Adipose tissue (tissue), 3 donors: Measurements from ENCODE around the gene BTBD1. TPM values are rescaled to one million over a fixed set of nuclear protein-coding genes. Genes with fewer than 3 reads are reported as not detected.
A peak's percentile ranks its signal among the peaks of the same experiment; 100 is the strongest.

Source experiments
- H3K27ac ChIP-seq: one replicate; pipeline ENCODE4 v1.5.1; 2013; ENCODE audit warnings: low read depth, low read length
- WGBS, 3 donors: extraction: QIAGEN DNeasy Blood & Tissue Kit; methylation state at CpG; one replicate each; pipeline ENCODE4 v1.1.7; 2013; 5-methylcytosine and 5-hydroxymethylcytosine counted together
- polyA plus RNA-seq, 3 donors: library from polyadenylated mRNA; stranded (reverse); fragments of 200-250 nt; gene quantifications; one replicate each; pipeline ENCODE4 v1.2.3, GENCODE V29; 2013
- donor health status: healthy with polysubstance abuse.
- donor health status: Bipolar disorder and iron deficiency.
- donor health status: healthy.

Gene BTBD1
- polyA plus RNA-seq = 10 to 100 TPM; 14.6 to 30.6 (median 29.1) TPM

DNA sequence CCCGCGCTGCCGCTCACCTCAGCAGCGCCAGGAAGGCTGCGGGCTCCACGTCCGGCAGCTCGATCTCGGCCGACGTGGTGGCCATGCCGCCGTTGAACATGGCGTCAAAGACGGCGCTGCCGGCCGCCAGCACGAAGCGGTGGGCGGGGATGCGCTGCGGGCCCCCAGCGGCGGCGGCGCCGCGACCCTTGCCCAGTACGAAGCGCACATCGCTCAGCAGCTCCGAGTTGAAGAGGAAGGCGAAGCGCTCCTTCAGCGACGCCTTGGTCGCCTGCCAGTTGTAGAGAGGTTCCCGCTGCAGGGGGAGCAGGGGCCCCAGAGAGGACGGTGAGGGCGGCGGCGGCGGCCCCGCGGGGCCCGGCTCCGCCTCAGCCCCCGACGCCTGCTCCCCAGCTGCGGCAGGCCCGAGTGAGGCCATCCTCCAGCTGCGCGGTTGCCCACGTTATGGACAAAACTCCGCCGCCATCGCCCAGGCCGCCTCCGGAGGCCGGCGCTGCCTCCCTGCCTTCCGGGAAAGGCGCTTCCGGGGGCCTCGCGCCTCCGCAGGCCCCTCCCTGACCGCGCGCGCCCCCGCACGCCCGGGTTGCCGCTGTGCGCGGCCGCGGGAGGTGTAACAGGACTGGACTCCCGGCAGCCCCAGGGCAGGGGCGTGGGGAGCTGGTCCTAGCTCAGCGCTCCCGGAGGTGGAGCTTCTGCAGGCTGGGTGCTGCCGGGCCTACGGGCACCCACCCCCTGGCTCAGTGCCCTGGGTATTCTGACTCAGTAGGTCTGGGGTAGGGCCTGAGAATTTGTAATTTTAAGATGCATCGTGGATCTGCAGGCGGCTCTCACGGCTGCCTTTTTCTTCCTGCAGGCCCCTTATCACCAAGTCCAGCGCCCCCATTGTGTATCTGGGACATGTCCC lies at the start of gene BTBD1:
Gene BTBD1 (minus strand): TSS at position 519 of the 904 bp plus-strand sequence. CDS start 101 bp downstream, at position 418.
- WGBS, 3 donors = 0 to 1% (median 1%) methylated on average over 70 to 90 of the region's 90 CpGs
- H3K27ac ChIP-seq = peak within 1 kb of the TSS; percentile 86

DNA sequence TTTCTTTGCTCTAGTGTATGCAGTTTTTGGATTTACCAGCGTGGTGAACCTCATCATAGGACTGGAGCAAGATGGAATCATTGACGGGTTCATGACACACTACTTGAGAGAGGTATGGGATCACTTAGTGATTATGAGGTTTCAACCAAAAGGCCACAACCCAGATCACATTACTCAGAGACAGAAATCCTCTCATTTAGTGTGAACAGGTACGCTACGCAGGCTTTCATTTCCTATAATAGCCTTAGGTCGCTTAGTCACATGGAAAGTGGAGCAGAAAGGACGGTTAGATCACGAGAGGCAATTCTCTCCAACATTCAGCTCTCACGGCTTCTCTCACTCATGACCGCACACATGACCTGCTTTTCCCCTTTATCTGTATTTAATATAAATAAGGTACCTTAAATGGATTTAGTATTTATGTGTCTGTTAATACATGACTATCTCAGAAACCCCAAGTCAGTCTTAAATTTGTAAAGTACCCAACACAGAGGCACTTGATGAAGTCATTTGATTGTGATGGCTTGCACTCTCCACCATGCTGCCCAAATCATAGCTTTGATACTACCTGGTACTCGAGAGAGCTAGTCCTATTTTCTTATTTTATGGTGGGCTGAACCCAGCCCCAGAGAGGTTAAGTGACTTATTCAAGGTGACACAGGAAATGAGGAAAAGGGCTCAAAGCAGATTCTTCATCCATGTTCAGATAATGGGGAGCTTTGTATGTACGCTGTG lies 48.9 kb upstream of the BTBD1 start:
- H3K27ac ChIP-seq = no peak overlapping the region
- WGBS, 3 donors = 87 to 94% (median 92%) methylated on average over 11 of the region's 11 CpGs

DNA sequence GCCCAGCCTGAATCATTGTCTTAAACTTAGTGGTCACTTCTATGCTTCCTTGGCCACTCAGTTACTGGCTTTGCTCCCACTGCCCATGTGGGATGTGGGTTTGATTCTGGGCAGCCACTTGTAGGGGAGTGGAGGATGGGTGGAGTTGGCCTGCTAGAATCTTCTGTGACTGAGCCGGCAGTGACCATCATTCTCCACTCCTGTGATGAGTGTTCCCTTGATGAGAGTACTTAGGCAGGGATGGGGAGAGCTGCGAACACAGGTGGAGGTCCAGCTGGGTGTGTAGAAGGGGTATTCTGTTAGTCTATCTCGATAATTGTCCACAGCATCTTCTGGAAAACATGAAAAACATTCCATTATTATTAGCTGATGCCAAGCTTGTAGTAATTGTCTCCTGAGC lies 48.4 kb upstream of the BTBD1 start:
- WGBS, 3 donors = 91 to 95% (median 92%) methylated on average over 3 of the region's 3 CpGs
- no peak overlapping the region for H3K27ac ChIP-seq

DNA sequence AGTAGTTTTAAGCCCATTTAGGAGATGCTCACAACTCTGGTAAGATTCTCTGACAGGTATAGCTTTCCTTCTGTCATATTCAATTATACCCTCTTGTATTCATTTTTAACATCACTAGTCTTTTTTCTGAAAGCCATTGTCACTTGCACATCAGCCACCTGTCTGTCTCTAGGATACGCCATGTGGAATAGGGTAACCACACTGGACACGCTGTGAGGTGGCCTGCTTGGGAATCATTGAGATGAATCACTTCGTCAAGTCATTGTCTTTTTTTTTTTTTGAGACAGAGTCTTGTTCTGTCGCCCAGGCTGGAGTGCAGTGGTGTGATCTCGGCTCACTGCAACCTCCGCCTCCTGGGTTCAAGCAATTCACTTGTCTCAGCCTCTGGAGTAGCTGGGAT lies 47.8 kb upstream of the BTBD1 start:
- 92 to 97% (median 97%) methylated on average over 6 of the region's 6 CpGs for WGBS, 3 donors
- H3K27ac ChIP-seq = no peak overlapping the region

- no peak overlapping the region for H3K27ac ChIP-seq
- 67 to 78% (median 71%) methylated on average over 5 of the region's 5 CpGs for WGBS, 3 donors
Measured at GRCh38 chr15:83113881-83114674, 47.0 kb upstream of the BTBD1 start.

DNA sequence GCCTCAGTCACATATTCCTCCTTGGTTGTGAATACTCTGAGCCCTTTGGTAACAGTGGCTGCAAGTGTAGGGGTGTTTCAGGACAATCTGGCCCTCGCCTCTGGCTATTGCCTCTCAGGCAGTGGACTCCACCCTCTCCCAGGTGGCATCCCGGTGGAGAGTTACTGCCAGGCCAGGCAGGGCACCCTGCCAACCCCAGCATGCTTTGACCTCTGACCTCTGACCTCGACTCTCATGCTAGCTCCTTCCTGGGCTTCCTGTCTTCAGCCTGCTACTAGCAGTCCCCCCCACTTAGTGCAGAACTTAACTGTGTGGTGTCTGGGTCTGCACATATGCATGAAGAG lies 45.9 kb upstream of the BTBD1 start:
- no peak overlapping the region for H3K27ac ChIP-seq
- WGBS, 3 donors = 39 to 51% (median 43%) methylated on average over 3 of the region's 3 CpGs

- H3K27ac ChIP-seq = no peak overlapping the region
- WGBS, 3 donors = 52 to 65% (median 64%) methylated on average over 8 of the region's 8 CpGs
Measured at GRCh38 chr15:83112233-83112955, 45.3 kb upstream of the BTBD1 start.

DNA sequence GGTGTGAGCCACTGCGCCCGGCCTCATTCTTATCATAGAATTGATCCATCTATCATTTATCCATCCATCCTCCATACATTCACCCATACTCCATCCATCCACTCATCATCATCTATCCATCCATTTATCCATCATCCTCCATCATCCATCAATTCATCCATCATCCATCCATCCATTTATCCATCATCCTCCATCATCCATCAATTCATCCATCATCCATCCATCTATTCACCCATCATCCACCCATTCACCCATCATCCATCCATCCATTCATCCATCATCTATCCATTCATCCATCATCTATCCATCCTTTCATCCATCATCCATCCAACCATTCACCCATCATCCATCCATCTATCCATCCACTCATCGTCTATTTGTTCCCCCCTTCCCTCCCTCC lies 44.1 kb upstream of the BTBD1 start:
- 87 to 98% (median 98%) methylated on average over 3 of the region's 3 CpGs for WGBS, 3 donors
- no peak overlapping the region for H3K27ac ChIP-seq

DNA sequence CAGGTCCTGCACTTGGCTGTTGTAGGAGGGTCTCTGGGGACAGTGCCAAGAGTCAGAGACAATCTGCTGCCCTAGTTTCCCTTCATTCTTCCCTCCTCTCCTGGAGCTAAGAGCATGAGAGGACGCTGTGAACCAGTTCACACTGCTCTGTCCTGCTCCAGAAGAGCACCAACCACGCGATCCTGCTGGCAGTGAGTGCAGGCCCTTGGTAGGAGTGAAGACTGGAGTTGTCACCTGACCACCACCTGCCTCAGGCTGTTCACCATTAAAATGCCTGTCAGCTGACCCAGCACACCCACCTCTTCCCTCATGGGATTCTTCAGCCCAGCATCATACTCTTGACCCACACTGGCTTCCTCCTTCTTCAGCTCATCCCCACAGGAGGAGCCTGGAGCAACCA lies 43.3 kb upstream of the BTBD1 start:
- no peak overlapping the region for H3K27ac ChIP-seq
- 71 to 88% (median 85%) methylated on average over 3 of the region's 3 CpGs for WGBS, 3 donors

DNA sequence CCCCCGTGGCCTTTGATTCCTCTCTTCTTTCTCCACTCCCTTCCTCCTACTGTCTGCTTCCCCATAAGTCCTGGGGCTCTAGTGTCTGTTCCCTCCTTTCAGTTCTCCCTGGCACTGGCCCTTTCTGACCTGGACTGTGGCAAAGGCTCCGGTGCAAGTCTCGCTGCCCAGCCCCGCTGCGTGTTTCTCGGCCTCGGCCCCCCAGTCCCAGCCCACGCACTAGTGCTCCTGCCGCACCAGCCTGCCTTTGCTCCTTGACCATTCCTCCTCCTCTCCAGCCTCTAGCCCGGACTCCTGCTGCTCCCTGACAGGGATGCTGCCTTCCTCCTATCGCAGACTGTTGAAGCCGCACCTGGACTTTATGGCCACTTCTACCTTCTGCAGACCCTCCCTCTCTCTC lies 42.5 kb upstream of the BTBD1 start:
- H3K27ac ChIP-seq = no peak overlapping the region
- 85 to 86% (median 86%) methylated on average over 12 of the region's 12 CpGs for WGBS, 3 donors

DNA sequence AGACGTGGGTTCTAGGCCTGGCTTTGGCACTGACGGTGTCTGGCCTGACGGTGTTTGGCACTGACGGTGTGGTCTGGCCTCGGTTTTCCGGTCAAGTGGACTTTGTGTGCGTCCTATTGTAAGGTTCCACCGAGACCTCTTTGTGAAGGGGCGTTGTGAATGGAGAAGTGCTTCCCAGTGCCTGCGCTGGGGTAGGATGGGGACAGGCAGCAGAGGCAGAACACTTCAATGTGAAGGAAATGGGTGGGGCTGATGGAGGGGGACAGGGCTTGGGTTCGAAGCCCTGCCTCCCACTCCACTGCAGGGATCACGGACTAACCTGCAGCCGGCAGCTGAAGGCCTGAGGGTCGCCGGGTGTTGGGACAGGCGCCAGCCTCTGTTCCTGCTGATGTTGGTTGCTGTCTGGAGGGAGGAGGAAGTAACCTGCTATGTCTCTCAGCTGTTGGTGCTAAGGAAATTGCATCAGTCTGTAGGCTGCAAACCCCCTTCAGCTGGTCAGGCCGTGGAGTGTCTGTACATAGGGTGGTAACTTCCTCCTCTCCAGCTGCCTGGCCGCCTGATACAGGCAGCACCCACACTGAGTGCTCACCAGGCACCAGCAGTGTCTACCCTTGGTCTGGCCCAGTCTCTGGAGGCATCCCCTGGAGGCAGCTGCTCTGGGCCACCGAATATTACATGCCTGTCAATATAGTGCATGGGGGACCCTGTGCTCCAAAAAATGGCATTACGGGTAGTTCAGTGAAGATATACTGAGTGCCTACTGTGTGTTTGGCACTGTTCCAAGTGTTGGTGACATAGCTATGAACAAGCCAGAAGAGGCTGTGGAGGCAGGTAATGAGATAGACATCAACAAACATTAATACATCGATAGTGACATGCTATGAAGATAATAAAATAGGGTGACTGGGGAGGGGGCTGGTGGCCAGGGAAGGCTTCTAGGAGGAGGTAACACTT lies 41.5 kb upstream of the BTBD1 start:
- WGBS, 3 donors = 27 to 50% (median 31%) methylated on average over 21 of the region's 21 CpGs
- H3K27ac ChIP-seq = no peak overlapping the region

- no peak overlapping the region for H3K27ac ChIP-seq
- WGBS, 3 donors = 3 to 16% (median 5%) methylated on average over 23 to 30 of the region's 30 CpGs
Measured at GRCh38 chr15:83107841-83108181, 40.8 kb upstream of the BTBD1 start.

DNA sequence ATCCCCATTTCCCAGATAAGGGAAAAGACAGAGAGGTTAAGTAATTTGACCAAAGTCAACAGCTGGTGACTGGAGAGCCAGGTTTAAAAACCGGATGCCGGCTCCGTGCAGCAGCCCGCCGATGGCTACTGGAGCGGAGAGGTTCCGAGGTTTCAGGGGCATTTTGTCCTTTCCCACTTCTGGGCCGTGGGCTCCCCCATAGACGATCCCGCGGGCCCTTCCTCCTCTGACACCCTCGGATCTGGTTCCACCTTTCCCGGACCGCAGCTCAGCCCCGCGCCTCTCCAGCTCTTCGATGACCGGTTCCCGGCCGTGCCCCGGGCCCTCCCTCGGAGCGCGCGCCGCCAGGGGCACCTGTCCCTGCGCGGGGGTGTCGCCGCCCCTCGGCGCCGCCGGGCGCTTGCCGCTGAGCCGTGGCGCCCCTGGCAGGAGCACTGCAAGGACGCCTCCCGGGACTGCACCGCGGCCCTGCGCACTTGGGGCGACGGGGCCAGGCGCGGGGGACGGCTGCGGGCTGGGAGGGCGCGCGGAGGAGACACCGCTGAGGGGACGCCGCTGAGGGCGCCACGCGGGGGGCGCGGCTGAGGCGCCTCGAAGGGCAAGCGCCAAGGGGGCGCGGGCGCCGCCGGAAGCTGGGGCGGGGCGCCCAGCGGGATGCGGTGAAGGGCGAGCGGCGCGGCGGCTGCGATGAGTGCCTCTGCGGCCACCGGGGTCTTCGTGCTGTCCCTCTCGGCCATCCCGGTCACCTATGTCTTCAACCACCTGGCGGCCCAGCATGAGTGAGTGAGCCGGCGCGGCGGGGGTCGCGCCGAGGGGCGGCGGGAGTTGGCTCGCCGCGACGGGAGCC lies 40.2 kb upstream of the BTBD1 start, which contains the start of gene TM6SF1:
Gene TM6SF1 (plus strand): TSS at position 652 of the 847 bp plus-strand sequence. CDS start 36 bp downstream, at position 688.
- 1% methylated on average over 85 to 97 of the region's 97 CpGs for WGBS, 3 donors
- no peak within 1 kb of the TSS for H3K27ac ChIP-seq

DNA sequence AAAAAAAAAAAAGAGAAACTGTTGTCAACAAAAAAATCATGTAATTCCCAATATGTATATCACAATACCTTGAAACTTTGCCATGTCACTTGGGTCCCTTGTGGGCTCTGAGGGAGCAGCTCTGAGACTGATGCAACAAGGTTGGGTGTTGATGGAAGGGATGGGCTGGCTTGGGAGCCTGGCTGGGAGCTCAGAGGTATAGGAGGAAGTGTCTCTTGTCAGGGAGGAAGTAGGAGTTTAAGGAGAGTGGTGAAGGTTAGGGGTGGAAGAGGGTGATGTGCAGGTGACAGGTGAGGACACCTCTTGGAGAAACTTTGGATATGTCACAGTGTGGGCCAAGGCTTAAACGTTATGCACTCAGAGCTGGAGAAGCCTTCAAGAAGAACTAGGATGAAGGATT lies 38.4 kb upstream of the BTBD1 start:
- H3K27ac ChIP-seq = no peak overlapping the region
- WGBS, 3 donors = 58 to 81% (median 79%) methylated on average over 1 of the region's 1 CpG

DNA sequence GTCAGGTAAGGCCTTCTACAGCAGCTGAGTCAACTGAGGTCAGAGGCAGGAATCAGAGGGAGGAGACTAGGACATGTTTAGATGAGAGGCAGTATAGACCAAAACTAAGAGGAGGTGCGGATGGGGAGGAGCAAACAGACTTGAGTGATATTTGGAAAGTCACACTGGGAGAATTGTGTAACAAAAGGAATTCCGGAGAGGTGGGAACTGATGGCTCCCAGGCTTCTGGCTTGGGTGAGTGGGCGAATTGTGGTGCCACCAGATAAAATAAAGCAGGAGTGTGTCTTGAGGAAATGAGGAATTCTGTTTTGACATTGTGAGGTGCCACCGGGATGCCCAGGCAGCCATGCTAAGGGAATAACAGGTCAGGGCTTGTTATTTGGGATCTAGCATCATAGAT lies 37.1 kb upstream of the BTBD1 start:
- WGBS, 3 donors = 85 to 92% (median 91%) methylated on average over 4 of the region's 4 CpGs

GRCh38 chr15:83102346-83102745 lies 35.3 kb upstream of the BTBD1 start:
- no peak overlapping the region for H3K27ac ChIP-seq
- WGBS, 3 donors = 54 to 66% (median 65%) methylated on average over 2 of the region's 2 CpGs

More for the DNA sequence above, 37.1 kb upstream of the BTBD1 start:
- H3K27ac ChIP-seq = no peak overlapping the region
